Large intestine (tissue), 3 donors: ENCODE measurements around the gene DIAPH1. TPM values are rescaled to one million over a fixed set of nuclear protein-coding genes. Genes with fewer than 3 reads are reported as not detected.

Source experiments
- DNase-seq, 2 donors: peaks; one replicate each; pipeline versions ENCODE4 v3.0.0 to v3.0.0-alpha.2; 2013
- H3K27ac ChIP-seq: one replicate; pipeline ENCODE4 v1.5.1; 2013; ENCODE audit warnings: low read length
- H3K27me3 ChIP-seq: 2 replicates; pipeline ENCODE4 v1.6.1; 2013; ENCODE audit warnings: low read length; ENCODE audit not compliant: control insufficient read depth, insufficient read depth
- H3K36me3 ChIP-seq: 2 replicates; pipeline ENCODE4 v1.6.1; 2013; ENCODE audit warnings: low read length; ENCODE audit not compliant: control insufficient read depth, insufficient read depth
- H3K4me1 ChIP-seq: one replicate; pipeline ENCODE4 v1.6.1; 2013; ENCODE audit warnings: low read length; ENCODE audit not compliant: control insufficient read depth, insufficient read depth
- H3K4me3 ChIP-seq: one replicate; pipeline ENCODE4 v1.5.1; 2013; ENCODE audit warnings: low read length
- H3K9me3 ChIP-seq: one replicate; pipeline ENCODE4 v1.6.1; 2013; ENCODE audit warnings: mild to moderate bottlenecking, low read depth, low read length, moderate library complexity; ENCODE audit not compliant: control insufficient read depth
- WGBS: methylation state at CpG from one replicate; pipeline ENCODE4 v1.1.5; 2013; ENCODE audit warnings: low lambda C conversion rate; ENCODE audit not compliant: insufficient coverage; 5-methylcytosine and 5-hydroxymethylcytosine counted together
- polyA plus RNA-seq: library from polyadenylated mRNA; unstranded; fragments of 120-200 nt; gene quantifications from one replicate; pipeline ENCODE4 v1.2.1, GENCODE V29; 2013

DIAPH1 gene
- polyA plus RNA-seq, 1 donor = 89.4 TPM

DNA sequence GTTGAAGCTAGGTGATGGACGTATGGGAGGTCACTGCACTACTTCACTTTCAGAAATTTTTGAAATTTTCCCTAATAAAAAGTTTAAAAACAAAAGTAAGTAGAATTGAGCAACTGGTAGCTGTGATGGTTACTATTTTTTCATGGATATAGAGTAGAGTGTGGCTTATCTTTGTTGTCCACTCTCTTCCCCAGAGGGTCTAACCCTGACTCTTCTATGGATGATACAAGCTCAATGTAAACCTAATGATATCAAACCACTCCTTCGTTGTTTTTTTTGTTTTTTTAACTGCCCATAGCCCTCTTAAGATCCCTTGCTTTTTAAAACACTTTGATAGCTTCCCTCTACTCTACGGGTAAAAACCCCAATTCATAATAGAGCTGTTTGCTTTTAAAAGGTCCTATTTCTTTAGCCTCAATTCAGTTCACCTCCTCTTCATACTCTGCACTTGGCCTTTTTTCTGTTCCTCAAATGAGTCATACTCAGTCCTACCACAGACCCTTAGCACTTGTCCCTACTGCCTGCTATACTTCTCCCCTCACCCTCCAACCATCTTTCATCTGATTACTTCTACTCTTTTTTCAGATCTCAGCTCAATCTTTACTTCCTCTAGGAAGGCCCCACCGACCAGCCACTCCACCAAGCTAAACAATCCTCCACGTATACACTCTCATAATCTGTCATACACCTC, 15.2 kb upstream of the DIAPH1 start:
- Histone ChIP-seq H3K4me3 (no peak overlapping the region), H3K36me3 (peaks cover 31% of the 10 kb centered on the region), H3K9me3 (peaks cover 11% of the 10 kb centered on the region), H3K27ac (no peak overlapping the region), H3K27me3 (peaks cover 15% of the 10 kb centered on the region), H3K4me1 (peaks cover 11% of the 10 kb centered on the region)
- WGBS = 92% methylated on average over 4 of the region's 5 CpGs
- DNase-seq = no peak

DNA sequence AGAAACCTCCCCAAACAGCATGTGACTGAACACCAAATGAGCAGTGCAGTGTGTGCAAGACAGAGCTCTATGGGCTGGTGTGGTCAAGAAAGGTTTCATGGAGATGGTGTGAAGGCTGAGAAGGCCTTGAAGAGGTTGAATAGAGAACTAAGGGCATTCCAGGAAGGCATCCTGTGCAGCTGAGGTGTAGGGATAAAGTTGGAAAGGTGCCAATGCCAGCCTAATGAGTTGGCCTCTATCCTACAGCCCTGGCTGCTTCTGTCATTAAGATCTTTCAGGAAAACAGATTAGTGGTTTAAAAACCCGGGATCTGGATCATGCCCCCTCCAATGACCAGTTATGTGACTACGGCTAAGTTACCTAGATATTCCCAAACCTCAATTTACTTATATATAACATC, 13.8 kb upstream of the DIAPH1 start:
- peaks cover 7% of the 10 kb centered on the region for H3K9me3 ChIP-seq
- 80% methylated on average over 1 of the region's 2 CpGs for WGBS

DNA sequence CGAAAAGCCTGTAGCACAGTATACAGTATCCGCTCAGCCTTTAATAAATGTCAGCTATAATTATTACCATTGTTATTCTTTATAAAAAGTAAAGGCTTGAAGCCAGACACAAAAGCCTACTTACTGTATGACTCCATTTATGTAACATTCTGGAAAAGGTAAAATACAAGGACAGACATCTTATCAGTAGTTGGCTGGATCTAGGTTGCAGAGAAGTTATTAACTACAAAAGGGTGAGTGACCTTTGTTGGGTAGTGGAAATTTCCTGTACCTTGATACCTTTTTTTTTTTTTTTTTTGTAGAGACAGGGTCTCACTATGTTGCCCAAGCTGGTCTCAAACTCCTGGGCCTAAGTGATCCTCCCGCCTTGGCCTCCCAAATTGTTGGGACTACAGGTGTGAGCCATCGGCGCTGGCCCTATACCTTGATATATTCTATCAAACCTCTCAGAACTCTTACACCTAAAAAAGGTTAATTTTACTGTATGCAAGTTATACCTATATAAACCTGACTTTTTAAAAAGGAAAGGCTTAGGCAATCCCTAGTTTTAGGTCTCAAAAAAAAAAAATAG, 11.9 kb upstream of the DIAPH1 start:
- no peaks in the 10 kb centered on the region for H3K9me3 ChIP-seq
- no peaks in the 10 kb centered on the region for H3K4me1 ChIP-seq
- no peak for DNase-seq
- H3K36me3 ChIP-seq = peaks cover 61% of the 10 kb centered on the region
- no peak overlapping the region for H3K27ac ChIP-seq
- H3K27me3 ChIP-seq = no peaks in the 10 kb centered on the region
- WGBS = no CpG with 5 or more reads among the region's 5 CpGs
- H3K4me3 ChIP-seq = no peak overlapping the region

More for the DNA sequence above, 13.8 kb upstream of the DIAPH1 start:
- H3K27ac ChIP-seq = no peak overlapping the region
- peaks cover 3% of the 10 kb centered on the region for H3K4me1 ChIP-seq
- peaks cover 44% of the 10 kb centered on the region for H3K36me3 ChIP-seq
- H3K4me3 ChIP-seq = no peak overlapping the region
- DNase-seq = no peak
- peaks cover 4% of the 10 kb centered on the region for H3K27me3 ChIP-seq

DNA sequence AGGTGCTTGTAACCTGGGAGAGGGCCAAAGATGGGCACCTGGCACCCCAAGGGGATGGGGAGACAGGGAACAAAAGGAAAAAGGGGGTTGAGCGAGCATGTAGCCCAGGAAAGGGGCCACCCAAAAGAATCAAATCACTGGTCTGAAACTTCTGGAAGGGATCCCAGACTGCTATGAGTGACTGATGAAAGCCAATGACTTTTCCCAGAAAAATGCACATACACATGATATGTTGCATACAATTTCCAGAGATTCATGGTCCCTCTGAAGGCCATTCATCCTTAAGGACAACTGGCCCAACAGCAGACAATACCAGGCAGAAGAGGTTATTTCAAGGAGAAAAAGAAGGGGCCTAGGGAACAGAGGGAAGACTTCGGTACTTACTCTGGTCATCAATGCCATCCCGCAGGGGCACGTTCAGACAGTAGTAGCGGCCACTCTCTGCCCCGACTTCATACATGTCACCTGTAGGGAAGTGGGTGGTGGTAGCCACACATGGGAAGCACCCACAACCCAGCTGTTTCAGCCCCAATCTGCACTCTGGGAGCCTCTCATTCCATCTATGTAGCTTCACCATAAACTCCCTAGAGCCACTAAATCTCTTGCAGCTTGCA, 9.5 kb upstream of the DIAPH1 start:
- WGBS = no CpG with 5 or more reads among the region's 6 CpGs
- no peak for DNase-seq
- no peak overlapping the region for H3K27ac ChIP-seq
- H3K27me3 ChIP-seq = no peaks in the 10 kb centered on the region
- H3K4me3 ChIP-seq = no peak overlapping the region
- no peaks in the 10 kb centered on the region for H3K9me3 ChIP-seq
- peaks cover 70% of the 10 kb centered on the region for H3K36me3 ChIP-seq
- no peaks in the 10 kb centered on the region for H3K4me1 ChIP-seq

DNA sequence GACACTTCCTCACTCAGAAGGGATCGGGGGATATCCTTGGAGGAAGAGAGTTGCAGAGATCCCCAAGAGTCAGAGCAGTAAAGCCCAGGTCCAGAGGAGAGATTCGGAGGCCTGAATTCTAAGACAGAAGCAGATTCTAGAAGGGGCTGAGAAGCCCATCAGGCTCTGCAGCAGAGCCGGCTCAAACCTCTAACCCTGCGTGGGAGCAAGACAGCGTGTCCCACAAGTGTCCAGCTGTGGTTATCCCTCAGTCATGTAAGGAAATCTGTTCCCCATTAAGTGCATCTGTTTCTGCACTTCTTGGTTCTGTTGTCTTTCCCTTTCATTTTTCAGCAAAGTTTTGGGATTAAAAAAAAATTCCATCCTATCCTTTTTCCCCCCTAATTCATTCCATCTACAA, 4.8 kb upstream of the DIAPH1 start:
- Histone ChIP-seq H3K27ac (no peak overlapping the region), H3K4me1 (peaks cover 6% of the 10 kb centered on the region), H3K36me3 (peaks cover 70% of the 10 kb centered on the region), H3K4me3 (no peak overlapping the region), H3K9me3 (no peaks in the 10 kb centered on the region), H3K27me3 (no peaks in the 10 kb centered on the region)
- no CpG with 5 or more reads among the region's 5 CpGs for WGBS
- no peak for DNase-seq

DNA sequence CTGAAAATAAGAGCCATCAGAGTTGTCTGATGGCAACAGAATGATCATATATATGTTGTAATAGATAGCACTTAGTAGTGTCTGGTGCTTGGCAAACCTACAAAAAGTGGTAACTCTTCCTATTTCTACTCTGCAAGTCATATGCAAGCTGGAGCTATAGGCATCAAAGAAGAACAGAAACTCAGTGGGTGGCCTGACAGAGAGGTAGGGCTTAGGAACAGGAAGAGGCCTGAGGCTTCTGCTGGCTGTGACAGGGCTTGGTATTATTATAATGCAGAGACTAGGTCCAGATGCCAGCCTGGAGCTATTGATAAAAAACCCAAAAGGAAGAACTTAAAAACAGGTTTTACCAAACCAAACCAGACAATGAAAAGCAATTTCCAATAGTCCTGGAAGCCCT, 4.4 kb upstream of the DIAPH1 start:
- H3K27ac ChIP-seq = no peak overlapping the region
- no peak for DNase-seq
- H3K36me3 ChIP-seq = peaks cover 66% of the 10 kb centered on the region
- H3K4me3 ChIP-seq = no peak overlapping the region
- peaks cover 6% of the 10 kb centered on the region for H3K4me1 ChIP-seq
- no peaks in the 10 kb centered on the region for H3K27me3 ChIP-seq
- no peaks in the 10 kb centered on the region for H3K9me3 ChIP-seq

DNA sequence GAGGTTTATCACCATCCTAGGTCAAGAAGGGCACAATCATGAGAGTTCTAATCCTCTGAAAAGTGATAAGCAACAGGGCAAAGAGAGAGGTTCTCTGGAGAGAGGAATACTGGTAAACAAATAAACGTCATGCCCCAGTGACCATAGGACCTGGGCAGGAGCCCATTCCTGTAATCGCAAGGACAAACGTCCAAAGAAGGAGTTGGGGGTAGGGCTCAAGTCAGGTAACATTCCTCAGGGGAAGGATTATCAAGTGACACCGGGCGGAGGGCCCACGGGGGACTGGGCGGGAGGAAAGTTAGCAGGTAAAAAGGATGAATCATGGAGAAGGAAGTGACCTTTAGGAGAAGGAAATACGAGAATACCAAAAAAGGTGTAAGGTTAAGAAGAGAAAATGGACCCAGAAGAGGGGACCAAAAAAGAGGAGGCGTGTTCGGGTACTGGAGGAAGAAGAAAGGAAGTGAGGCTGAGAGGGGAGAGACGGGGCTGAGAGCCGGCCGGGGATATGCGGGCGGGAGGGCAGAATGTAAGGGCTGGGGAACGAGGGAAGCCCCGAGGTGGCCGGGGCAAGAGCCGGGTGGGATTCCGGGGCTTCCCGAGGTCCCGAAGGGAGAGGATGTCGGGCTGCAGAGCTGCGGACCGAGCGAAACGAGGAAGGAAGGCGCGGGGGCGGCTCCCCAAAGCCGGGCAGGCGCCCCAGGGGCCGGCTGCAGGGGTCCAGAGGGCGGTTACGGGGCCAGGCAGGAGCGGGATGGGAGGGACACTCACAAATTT, 583 bp downstream of the DIAPH1 start:
- peak overlapping the region; percentile 93 for H3K4me3 ChIP-seq
- 7% methylated on average over 6 of the region's 36 CpGs for WGBS

DNA sequence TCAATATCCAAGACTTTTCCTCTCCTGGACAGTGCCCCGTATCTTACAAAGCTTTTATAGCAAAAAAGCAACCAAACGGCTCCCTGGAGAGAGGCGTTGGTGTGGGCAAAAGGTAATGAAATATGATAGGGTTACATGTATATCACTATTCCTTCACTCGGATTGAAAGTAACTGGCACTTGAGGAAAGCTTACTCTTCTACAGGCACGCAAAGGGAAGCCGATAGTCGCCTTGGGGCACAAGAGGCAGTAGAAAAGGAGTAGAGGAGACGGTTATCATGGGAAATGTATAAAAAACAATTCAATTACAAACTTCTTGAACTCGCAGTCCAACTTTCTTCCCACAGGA, 1.1 kb downstream of the DIAPH1 start:
- peaks cover 21% of the 10 kb centered on the region for H3K36me3 ChIP-seq
- H3K4me3 ChIP-seq = peak overlapping the region; percentile 93
- H3K27me3 ChIP-seq = no peaks in the 10 kb centered on the region
- H3K4me1 ChIP-seq = peaks cover 9% of the 10 kb centered on the region
- DNase-seq = no peak
- H3K9me3 ChIP-seq = no peaks in the 10 kb centered on the region
- 11% methylated on average over 3 of the region's 9 CpGs for WGBS
- H3K27ac ChIP-seq = peak overlapping the region; percentile 98

More for the DNA sequence above, 583 bp downstream of the DIAPH1 start:
- no peaks in the 10 kb centered on the region for H3K9me3 ChIP-seq
- H3K4me1 ChIP-seq = peaks cover 9% of the 10 kb centered on the region
- DNase-seq = peak; percentile 74 to 89
- H3K36me3 ChIP-seq = peaks cover 26% of the 10 kb centered on the region
- peak overlapping the region; percentile 98 for H3K27ac ChIP-seq
- no peaks in the 10 kb centered on the region for H3K27me3 ChIP-seq

DNA sequence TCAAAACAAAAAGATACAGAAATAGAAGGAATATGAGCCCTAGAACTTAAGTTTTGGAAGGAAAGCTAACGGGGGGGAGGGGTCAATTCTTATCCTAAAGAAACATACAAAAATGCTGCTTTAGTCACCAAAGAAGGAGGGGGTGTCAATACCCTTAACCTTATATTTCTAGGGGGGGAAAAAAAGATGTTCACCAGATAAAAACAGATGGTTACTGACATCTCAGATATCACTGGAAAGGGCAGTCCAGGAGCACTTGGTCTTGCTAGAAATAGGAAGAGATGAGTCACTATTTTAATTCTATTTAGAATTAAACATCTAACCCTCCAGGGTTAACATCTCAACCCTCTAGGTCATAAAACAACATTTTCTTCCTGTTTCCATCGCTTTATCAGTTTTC, 1.7 kb downstream of the DIAPH1 start:
- DNase-seq = no peak
- no peaks in the 10 kb centered on the region for H3K9me3 ChIP-seq
- peak overlapping the region; percentile 98 for H3K27ac ChIP-seq
- 100% methylated on average over 1 of the region's 2 CpGs for WGBS
- H3K4me3 ChIP-seq = peak overlapping the region; percentile 93
- H3K4me1 ChIP-seq = peaks cover 9% of the 10 kb centered on the region
- H3K36me3 ChIP-seq = peaks cover 18% of the 10 kb centered on the region
- H3K27me3 ChIP-seq = no peaks in the 10 kb centered on the region

DNA sequence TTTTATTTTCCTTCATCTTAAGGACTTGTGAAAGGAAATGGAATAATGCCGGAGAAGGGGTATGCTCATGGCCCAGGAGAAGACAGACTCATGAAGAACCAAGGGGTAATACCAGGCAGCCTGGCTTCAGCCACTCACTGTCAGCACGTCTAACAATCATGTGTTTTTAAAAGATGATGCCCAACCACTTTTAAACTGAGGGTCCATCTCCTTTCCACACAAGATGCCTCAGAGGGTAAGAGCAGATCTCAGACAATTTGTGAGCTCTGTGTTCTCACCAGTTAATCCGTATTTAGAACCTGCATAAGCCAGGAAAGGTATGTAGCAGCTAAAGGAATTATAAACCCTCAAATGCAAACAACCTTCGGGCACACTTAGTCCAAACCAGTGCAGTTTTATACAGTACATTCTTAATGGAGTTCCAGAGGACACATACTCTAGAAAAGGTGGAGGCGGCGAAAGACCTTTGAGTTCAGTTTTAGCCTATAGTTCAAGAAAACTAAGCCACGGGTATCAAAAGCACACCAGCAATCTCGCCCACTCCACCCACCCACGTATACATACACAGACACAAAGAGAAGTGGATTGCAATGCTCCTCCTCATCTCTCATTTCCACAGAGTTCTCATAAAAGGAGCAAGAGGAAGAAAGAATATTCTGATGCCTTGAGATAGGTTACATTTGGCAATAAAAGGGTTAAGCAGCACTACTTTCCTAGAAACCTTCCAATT, 2.6 kb downstream of the DIAPH1 start:
- DNase-seq = no peak
- Histone ChIP-seq H3K4me3 (no peak overlapping the region), H3K27me3 (no peaks in the 10 kb centered on the region), H3K9me3 (no peaks in the 10 kb centered on the region), H3K27ac (peak overlapping the region; percentile 98), H3K4me1 (peaks cover 9% of the 10 kb centered on the region), H3K36me3 (peaks cover 10% of the 10 kb centered on the region)
- 80% methylated on average over 1 of the region's 9 CpGs for WGBS
